Measurements from ENCODE around the gene FARP1. TPM values are rescaled to one million over a fixed set of nuclear protein-coding genes. Genes with fewer than 3 reads are reported as not detected.
A peak's percentile ranks its signal among the peaks of the same experiment; 100 is the strongest.

Gene FARP1
- total RNA-seq, 1 donor from 2014 or later = 278 TPM

DNA sequence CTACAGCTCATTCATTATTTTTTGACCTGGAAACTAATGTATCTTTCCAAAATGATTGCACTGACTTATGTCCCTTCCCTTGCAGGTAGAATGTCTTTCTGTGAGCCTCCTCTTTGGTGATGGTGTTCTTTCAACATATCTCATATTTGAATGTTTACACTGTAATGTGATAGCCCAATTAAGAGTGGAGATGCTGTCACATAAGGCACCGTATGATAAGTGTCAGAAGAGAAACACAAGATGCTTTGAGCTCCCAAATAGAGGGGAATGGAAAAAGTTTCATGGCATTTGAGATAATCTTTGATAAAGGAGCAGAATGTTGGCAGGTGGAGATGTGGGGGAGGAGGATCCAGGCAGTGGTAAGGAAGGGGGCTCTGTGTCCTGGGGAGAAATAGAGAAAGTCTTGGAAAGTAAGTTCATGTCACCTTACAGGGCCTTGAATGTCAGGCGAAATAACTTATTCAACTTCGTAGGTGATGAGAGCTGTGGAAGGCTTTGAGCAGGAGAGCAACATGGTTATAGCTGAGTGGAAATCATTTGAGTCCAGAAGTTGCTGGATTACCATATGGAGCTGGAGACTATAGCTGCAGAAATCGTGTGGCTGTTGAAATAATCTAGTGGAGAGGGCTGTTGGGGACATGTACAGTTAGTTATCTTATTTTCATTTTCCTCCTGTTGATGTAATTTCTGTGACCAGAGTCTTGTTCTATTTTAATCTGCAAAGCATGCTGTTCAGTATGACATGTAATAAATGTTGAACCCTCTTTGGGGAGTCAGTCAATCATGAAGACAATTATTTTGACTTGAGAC lies 44.5 kb downstream of the FARP1 start:
- TF ChIP-seq, protein P1, sequence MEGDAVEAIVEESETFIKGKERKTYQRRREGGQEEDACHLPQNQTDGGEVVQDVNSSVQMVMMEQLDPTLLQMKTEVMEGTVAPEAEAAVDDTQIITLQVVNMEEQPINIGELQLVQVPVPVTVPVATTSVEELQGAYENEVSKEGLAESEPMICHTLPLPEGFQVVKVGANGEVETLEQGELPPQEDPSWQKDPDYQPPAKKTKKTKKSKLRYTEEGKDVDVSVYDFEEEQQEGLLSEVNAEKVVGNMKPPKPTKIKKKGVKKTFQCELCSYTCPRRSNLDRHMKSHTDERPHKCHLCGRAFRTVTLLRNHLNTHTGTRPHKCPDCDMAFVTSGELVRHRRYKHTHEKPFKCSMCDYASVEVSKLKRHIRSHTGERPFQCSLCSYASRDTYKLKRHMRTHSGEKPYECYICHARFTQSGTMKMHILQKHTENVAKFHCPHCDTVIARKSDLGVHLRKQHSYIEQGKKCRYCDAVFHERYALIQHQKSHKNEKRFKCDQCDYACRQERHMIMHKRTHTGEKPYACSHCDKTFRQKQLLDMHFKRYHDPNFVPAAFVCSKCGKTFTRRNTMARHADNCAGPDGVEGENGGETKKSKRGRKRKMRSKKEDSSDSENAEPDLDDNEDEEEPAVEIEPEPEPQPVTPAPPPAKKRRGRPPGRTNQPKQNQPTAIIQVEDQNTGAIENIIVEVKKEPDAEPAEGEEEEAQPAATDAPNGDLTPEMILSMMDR (IDR thresholded peaks at IDR 0.05; ENCODE audit: unreplicated experiment) = no peak

DNA sequence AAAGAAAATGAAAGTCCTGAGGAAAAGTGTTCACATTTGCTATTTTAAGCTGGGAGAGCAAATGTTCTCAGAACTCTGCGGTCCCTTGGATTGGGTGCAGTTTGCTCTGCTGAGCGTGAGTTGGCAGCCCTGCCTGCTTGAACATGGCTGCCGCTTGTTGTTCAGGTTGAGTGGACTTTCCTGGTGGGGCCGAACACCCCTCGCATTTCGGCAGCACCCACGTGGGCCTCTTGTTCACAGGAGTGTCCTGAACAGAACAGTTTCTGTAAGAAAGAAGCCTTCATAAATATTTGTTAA lies 45.0 kb downstream of the FARP1 start:
- Mint-ChIP-seq H3K27me3 (no peaks in the 10 kb centered on the region), H3K36me3 (ENCODE audit: insufficient read depth) (peaks cover 2% of the 10 kb centered on the region), H3K4me3 (ENCODE audit: low read depth) (no peak overlapping the region), H3K4me1 (ENCODE audit: low read depth) (peaks cover 20% of the 10 kb centered on the region), H3K9me3 (ENCODE audit: low read depth) (peaks cover 3% of the 10 kb centered on the region), H3K27ac (no peak overlapping the region)
- TF ChIP-seq, protein P1 (IDR thresholded peaks at IDR 0.05; ENCODE audit: unreplicated experiment) = no peak
- DNase-seq (ENCODE audit: low spot score, unreplicated experiment) = no peak

More for the DNA sequence above, 44.5 kb downstream of the FARP1 start:
- H3K4me3 Mint-ChIP-seq (ENCODE audit: low read depth) = no peak overlapping the region
- DNase-seq (ENCODE audit: low spot score, unreplicated experiment) = no peak
- H3K4me1 Mint-ChIP-seq (ENCODE audit: low read depth) = peaks cover 18% of the 10 kb centered on the region
- H3K36me3 Mint-ChIP-seq (ENCODE audit: insufficient read depth) = peaks cover 2% of the 10 kb centered on the region
- peak overlapping the region; percentile 30 for H3K27ac Mint-ChIP-seq
- no peaks in the 10 kb centered on the region for H3K27me3 Mint-ChIP-seq
- H3K9me3 Mint-ChIP-seq (ENCODE audit: low read depth) = peaks cover 3% of the 10 kb centered on the region

DNA sequence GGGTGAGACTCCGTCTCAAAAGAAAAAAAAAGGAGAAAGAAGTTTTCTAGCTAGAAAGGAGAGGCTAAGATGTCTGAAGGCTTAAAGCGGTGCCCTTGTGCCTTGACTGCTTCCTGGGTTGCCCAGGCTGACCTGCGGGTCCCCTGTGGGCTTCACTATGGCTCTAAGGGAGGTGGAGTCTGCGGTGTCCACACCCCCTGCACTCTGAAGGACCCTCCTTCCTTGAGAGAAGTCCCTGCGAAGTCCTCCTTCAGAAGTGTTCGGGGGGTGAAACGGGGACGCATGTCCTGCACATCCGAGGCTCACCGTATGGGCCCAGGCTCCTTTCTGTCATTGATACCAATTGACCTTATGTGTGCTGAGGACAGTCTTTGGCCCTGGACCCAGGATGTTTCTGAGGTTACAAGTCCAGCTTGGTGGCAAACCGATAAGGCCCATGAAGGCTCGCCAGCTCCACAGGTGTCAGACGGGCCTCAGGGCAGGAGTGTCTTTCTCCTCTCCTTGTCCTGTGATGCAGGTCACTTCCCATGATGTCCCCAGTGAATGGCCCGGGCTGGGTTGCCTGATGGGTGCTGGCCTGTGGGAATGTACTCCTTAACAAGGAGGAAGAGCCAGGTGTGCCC lies 45.8 kb downstream of the FARP1 start:
- Mint-ChIP-seq H3K27ac (no peak overlapping the region), H3K36me3 (ENCODE audit: insufficient read depth) (peaks cover 2% of the 10 kb centered on the region), H3K4me3 (ENCODE audit: low read depth) (no peak overlapping the region)

DNA sequence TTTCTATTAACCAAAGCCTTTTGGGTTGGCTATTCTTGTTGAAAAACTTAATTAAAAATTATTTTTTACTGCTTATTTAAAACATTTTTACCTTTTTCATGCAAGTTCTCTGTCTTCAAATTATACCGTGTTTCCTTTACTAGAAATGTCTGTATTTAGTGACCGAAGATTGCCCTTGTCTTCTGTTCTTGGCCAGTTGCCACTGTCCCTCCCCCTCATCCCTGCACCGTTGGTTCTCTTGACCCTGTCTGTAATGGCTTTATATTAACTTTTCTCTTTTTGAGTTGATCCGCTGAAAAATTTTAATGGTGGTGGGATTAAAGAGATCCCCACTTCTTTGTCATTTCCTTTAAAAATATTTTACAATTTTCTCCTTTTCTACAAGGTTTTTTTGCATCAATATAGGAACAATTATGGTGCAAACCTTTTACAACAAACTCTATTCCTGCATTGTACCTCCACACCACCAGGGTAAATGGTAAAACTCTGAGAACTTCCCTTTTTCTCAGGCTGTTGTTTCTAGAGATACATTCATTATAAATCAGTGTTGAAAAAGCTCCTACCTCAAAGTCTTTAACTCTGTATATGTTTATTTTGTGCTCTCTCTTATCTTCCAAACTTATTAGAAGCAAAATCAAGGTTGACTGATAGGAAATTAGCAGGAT lies 47.1 kb downstream of the FARP1 start:
- no peaks in the 10 kb centered on the region for H3K27me3 Mint-ChIP-seq
- peaks cover 16% of the 10 kb centered on the region for H3K4me1 Mint-ChIP-seq (ENCODE audit: low read depth)
- H3K9me3 Mint-ChIP-seq (ENCODE audit: low read depth) = peaks cover 3% of the 10 kb centered on the region
- no peak for DNase-seq (ENCODE audit: low spot score, unreplicated experiment)
- TF ChIP-seq, protein P1 (IDR thresholded peaks at IDR 0.05; ENCODE audit: unreplicated experiment) = peak; percentile 14
- no peak overlapping the region for H3K27ac Mint-ChIP-seq
- H3K36me3 Mint-ChIP-seq (ENCODE audit: insufficient read depth) = peaks cover 2% of the 10 kb centered on the region
- H3K4me3 Mint-ChIP-seq (ENCODE audit: low read depth) = no peak overlapping the region

More for the DNA sequence above, 45.8 kb downstream of the FARP1 start:
- TF ChIP-seq, protein P1 (IDR thresholded peaks at IDR 0.05; ENCODE audit: unreplicated experiment) = no peak
- peaks cover 16% of the 10 kb centered on the region for H3K4me1 Mint-ChIP-seq (ENCODE audit: low read depth)
- no peak for DNase-seq (ENCODE audit: low spot score, unreplicated experiment)
- H3K9me3 Mint-ChIP-seq (ENCODE audit: low read depth) = peaks cover 3% of the 10 kb centered on the region
- H3K27me3 Mint-ChIP-seq = no peaks in the 10 kb centered on the region

DNA sequence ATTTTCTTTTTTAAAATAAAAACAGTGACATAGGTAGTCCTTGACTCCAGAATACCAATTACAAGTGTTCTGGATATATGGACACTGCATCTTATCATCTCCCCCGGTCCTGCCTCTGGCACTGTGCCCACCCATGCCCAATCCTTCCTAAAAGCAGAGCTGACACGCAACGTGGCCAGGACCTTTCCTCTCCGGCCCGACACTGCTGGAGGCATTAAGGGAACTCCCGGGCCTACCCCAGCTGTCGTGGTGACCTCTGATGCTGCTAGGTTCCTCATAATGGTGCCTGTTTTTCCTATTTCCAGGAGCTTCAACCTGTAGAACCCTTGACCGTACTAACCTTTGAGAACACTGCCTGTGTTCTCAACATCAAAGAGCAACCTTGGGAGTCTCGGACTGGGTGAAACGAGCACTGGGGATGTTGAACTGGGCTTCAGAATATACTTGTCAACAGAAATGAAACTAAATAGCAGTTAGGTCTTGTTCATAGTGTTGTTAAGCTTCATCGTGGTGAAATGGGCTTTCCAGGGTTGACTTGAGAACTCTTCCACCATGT lies 48.1 kb downstream of the FARP1 start:
- H3K27ac Mint-ChIP-seq = no peak overlapping the region
- no peaks in the 10 kb centered on the region for H3K27me3 Mint-ChIP-seq
- peaks cover 3% of the 10 kb centered on the region for H3K9me3 Mint-ChIP-seq (ENCODE audit: low read depth)
- DNase-seq (ENCODE audit: low spot score, unreplicated experiment) = no peak
- H3K4me3 Mint-ChIP-seq (ENCODE audit: low read depth) = no peak overlapping the region
- H3K36me3 Mint-ChIP-seq (ENCODE audit: insufficient read depth) = peaks cover 4% of the 10 kb centered on the region
- TF ChIP-seq, protein P1 (IDR thresholded peaks at IDR 0.05; ENCODE audit: unreplicated experiment) = no peak
- H3K4me1 Mint-ChIP-seq (ENCODE audit: low read depth) = peaks cover 16% of the 10 kb centered on the region
